GM10248 (cell line): ENCODE results near the gene YTHDF2.
"Not testable (repeated sequence)": the region's sequence is repeated elsewhere in the genome, so short reads cannot be mapped to it uniquely, and the experiment has no call there.

Experiments used
- CTCF ChIA-PET: fragments of 300-600 bp; sonication (Branson Sonifier 250); formaldehyde crosslinking; extraction: SDS; loops from one replicate; lab custom pipeline; 2021; ENCODE audit warnings: antibody characterized with exemption; lab: Yijun Ruan, JAX
- POLR2A ChIA-PET: fragments of 350-650 bp; sonication (Branson Sonifier 250); formaldehyde crosslinking; extraction: SDS; loops from one replicate; lab custom pipeline; 2020; ENCODE audit warnings: antibody characterized with exemption; lab: Yijun Ruan, JAX
- DNase-seq: peaks from one replicate; pipeline ENCODE4 v3.0.0; 2012; ENCODE audit errors: extremely low spot score
- TF ChIP-seq, protein P1 (sequence below): IDR thresholded peaks from 2 replicates; pipeline ENCODE4 v1.5.1; 2012; ENCODE audit warnings: mild to moderate bottlenecking, low read depth; ENCODE audit errors: extremely low read depth, missing control alignments, control extremely low read depth

Gene YTHDF2

DNA sequence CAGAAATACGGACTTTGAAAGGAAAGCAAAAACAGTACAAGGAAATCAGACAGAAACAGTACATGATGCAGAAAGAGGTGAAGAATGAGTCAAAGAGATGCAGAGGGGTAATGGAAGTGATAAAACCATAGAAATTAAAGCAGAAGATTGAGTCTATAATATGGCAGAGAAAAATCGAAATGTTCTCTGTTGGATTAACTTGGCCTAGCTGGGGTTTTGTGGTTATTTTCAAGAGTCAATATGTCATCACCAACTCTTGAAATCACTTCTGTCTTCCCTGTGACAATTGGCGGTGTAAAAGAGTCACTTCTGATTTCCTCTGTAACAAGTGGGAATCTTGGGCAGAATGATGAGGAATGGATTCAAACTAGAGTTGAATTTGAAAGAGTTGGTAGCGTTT is 7.4 kb downstream of the YTHDF2 start:
- CTCF ChIA-PET = interaction anchor here (2.1 to 3.4 kb wide), 2 partner anchors 8 to 11 kb away, joined by 6 to 23 read pairs; partner anchors contain the start of gene YTHDF2
- TF ChIP-seq, protein P1, sequence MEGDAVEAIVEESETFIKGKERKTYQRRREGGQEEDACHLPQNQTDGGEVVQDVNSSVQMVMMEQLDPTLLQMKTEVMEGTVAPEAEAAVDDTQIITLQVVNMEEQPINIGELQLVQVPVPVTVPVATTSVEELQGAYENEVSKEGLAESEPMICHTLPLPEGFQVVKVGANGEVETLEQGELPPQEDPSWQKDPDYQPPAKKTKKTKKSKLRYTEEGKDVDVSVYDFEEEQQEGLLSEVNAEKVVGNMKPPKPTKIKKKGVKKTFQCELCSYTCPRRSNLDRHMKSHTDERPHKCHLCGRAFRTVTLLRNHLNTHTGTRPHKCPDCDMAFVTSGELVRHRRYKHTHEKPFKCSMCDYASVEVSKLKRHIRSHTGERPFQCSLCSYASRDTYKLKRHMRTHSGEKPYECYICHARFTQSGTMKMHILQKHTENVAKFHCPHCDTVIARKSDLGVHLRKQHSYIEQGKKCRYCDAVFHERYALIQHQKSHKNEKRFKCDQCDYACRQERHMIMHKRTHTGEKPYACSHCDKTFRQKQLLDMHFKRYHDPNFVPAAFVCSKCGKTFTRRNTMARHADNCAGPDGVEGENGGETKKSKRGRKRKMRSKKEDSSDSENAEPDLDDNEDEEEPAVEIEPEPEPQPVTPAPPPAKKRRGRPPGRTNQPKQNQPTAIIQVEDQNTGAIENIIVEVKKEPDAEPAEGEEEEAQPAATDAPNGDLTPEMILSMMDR = no peak
- DNase-seq = no peak
- POLR2A ChIA-PET = no interaction called here

DNA sequence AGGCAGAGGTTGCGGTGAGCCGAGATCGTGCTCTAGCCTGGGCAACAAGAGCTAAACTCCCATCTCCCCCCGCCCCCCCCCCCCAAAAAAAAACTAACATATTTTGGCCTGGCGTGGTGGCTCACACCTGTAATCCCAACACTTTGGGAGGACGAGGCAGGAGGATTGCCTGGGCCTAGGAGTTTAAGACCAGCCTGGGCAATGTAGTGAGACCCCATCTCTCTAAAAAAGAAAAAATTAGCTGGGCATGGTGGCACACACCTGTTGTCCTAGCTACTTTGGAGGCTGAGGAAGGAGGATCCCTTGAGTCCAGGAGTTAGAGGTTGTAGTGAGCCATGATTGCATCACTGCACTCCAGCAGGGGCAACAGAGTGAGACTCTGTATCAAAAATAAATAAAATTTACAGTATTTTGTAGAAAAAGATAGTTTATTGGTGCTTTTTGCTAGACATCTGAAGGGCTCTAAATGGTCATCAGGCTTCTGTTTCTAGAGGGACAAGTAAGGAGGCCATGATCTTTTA is 9.0 kb downstream of the YTHDF2 start:
- DNase-seq = no peak
- CTCF ChIA-PET = interaction anchor here (2.1 to 3.4 kb wide), 2 partner anchors 9 to 10 kb away, joined by 6 to 23 read pairs; partner anchors contain the start of gene YTHDF2
- TF ChIP-seq, protein P1 = no peak
- POLR2A ChIA-PET = interaction anchor here (0.7 kb wide), 1 partner anchor 74 kb away, joined by 5 read pairs; no protein-coding TSS in a partner anchor

DNA sequence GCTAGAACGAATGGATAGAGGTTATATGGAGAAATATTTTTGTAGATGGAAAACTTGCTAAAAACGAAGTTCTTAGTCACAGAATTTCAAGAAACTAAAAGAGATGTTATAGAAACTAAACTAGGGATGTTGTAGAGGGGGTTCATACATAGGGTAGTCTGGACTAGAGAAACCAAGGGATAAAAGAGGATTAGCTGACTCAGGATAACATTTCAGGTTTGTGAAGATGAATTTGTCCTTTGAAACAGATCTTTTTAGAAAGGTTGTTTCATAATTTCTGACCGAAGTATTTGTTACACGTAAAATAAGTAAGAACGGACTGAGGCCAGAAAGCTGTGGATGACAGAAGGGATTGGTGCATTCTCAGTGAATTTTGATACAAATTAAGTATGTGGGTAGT is 13.6 kb downstream of the YTHDF2 start:
- ChIA-PET POLR2A (no interaction called here), CTCF (interaction anchor here (1.0 to 6.5 kb wide), 2 partner anchors 14 to 32 kb away, joined by 3 to 27 read pairs; partner anchors contain the start of gene YTHDF2)
- DNase-seq = no peak
- TF ChIP-seq, protein P1 = no peak

GRCh38 chr1:28750771-28751294 is 14.1 kb downstream of the YTHDF2 start:
- DNase-seq, POLR2A ChIA-PET: not testable (repeated sequence)
- CTCF ChIA-PET = interaction anchor here (1.0 to 6.5 kb wide), 4 partner anchors 14 to 86 kb away, joined by 3 to 27 read pairs (median 3); partner anchors contain the start of gene YTHDF2

- ChIA-PET POLR2A (no interaction called here), CTCF (interaction anchor here (1.0 to 6.5 kb wide), 7 partner anchors 14 to 392 kb away, joined by 3 to 27 read pairs (median 4); partner anchors contain the start of gene YTHDF2)
- DNase-seq = no peak
- TF ChIP-seq, protein P1 = no peak
These were observed 14.7 kb downstream of the YTHDF2 start for GRCh38 chr1:28751315-28752060.

DNA sequence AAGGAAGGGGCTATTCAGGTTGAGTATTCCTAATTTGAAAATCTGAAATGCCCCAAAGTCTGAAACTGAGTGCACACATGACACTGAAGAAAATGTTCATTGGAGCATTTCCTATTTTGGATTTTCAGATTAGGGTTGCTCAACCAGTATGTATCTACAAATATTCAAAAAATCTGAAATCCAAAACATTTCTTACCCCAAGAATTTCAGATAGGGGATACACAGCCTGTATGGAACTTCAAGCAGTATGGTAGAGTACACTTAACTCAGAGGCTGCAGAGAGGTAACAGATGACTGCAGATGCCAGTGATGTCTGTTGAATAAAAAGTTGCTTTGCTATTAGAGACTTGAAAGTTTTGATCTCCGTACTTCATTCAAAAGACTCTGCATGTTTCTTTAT is 19.0 kb downstream of the YTHDF2 start:
- CTCF ChIA-PET = interaction anchor here (1.0 to 6.5 kb wide), 5 partner anchors 10 to 126 kb away, joined by 3 to 27 read pairs (median 5); partner anchors contain the start of gene YTHDF2
- DNase-seq = no peak
- TF ChIP-seq, protein P1 = no peak
- POLR2A ChIA-PET = interaction anchor here (1.2 kb wide), 1 partner anchor 19 kb away, joined by 4 read pairs; the partner anchor contains the start of gene YTHDF2
